22Rv1 (cell line): ENCODE data around the gene AKNA.

ENCODE experiments used
- CTCF ChIP-seq: fragments of 450-650 bp; IDR thresholded peaks from 2 replicates; pipeline ENCODE4 v1.5.1; 2017; ENCODE audit warnings: mild to moderate bottlenecking
- ZFX ChIP-seq: fragments of 450-650 bp; IDR thresholded peaks from 2 replicates; pipeline ENCODE4 v1.6.1; 2017; ENCODE audit warnings: antibody characterized with exemption, borderline replicate concordance

- no peak for TF ChIP-seq CTCF
- TF ChIP-seq ZFX: no peak
Measured at GRCh38 chr9:114386886-114387679, 699 bp downstream of the AKNA start.
